ENCODE data around the gene SCYL1. TPM values are rescaled to one million over a fixed set of nuclear protein-coding genes. Genes with fewer than 3 reads are reported as not detected.

SCYL1 gene
- total RNA-seq, 1 experiment from 2014 or later: 39.1 TPM

GRCh38 chr11:65553301-65554001 lies 28.6 kb downstream of the SCYL1 start:
- no peaks in the 10 kb centered on the region for H3K9me2 ChIP-seq (replicated peaks; ENCODE audit: insufficient read depth, low read length)

GRCh38 chr11:65554057-65554818 lies 29.4 kb downstream of the SCYL1 start:
- H3K27ac ChIP-seq (ENCODE audit: low read length): no peak overlapping the region
- H3K4me3 ChIP-seq (ENCODE audit: low read length): no peak overlapping the region
- no peaks in the 10 kb centered on the region for H3K9me2 ChIP-seq (replicated peaks; ENCODE audit: insufficient read depth, low read length)
- no peak overlapping the region for H2AFZ ChIP-seq (ENCODE audit: low read length)
- H3K36me3 ChIP-seq (ENCODE audit: insufficient read depth, low read length): no peaks in the 10 kb centered on the region
- H3K4me1 ChIP-seq (ENCODE audit: low read length): peaks cover 20% of the 10 kb centered on the region
- DNase-seq: no peak
- H3K4me2 ChIP-seq (ENCODE audit: low read depth, low read length, poor library complexity, severe bottlenecking): no peak overlapping the region
- no peaks in the 10 kb centered on the region for H3K9me3 ChIP-seq (ENCODE audit: low read length)
- H3K79me2 ChIP-seq (ENCODE audit: low read length): no peaks in the 10 kb centered on the region
- H3K27me3 ChIP-seq (ENCODE audit: low read length): no peaks in the 10 kb centered on the region
- no peak overlapping the region for H3K9ac ChIP-seq (ENCODE audit: low read length)
- H4K20me1 ChIP-seq (ENCODE audit: insufficient read depth, low read depth, low read length): no peaks in the 10 kb centered on the region

More at GRCh38 chr11:65553301-65554001, 28.6 kb downstream of the SCYL1 start:
- H3K4me2 ChIP-seq (ENCODE audit: low read depth, low read length, poor library complexity, severe bottlenecking): no peak overlapping the region
- no peaks in the 10 kb centered on the region for H3K36me3 ChIP-seq (ENCODE audit: insufficient read depth, low read length)
- H3K9ac ChIP-seq (ENCODE audit: low read length): no peak overlapping the region
- H3K4me3 ChIP-seq (ENCODE audit: low read length): no peak overlapping the region
- no peaks in the 10 kb centered on the region for H4K20me1 ChIP-seq (ENCODE audit: insufficient read depth, low read depth, low read length)
- H3K9me3 ChIP-seq (ENCODE audit: low read length): no peaks in the 10 kb centered on the region
- peak; percentile 78 for DNase-seq
- no peak overlapping the region for H3K27ac ChIP-seq (ENCODE audit: low read length)
- H2AFZ ChIP-seq (ENCODE audit: low read length): no peak overlapping the region
- peaks cover 17% of the 10 kb centered on the region for H3K4me1 ChIP-seq (ENCODE audit: low read length)
- H3K27me3 ChIP-seq (ENCODE audit: low read length): no peaks in the 10 kb centered on the region
- no peaks in the 10 kb centered on the region for H3K79me2 ChIP-seq (ENCODE audit: low read length)

GRCh38 chr11:65554842-65555430 lies 30.1 kb downstream of the SCYL1 start:
- H3K9ac ChIP-seq (ENCODE audit: low read length): no peak overlapping the region
- H3K4me2 ChIP-seq (ENCODE audit: low read depth, low read length, poor library complexity, severe bottlenecking): no peak overlapping the region
- H3K4me1 ChIP-seq (ENCODE audit: low read length): peaks cover 20% of the 10 kb centered on the region
- H2AFZ ChIP-seq (ENCODE audit: low read length): no peak overlapping the region
- no peak for DNase-seq
- H3K27ac ChIP-seq (ENCODE audit: low read length): no peak overlapping the region
- H4K20me1 ChIP-seq (ENCODE audit: insufficient read depth, low read depth, low read length): no peaks in the 10 kb centered on the region
- H3K36me3 ChIP-seq (ENCODE audit: insufficient read depth, low read length): no peaks in the 10 kb centered on the region
- no peaks in the 10 kb centered on the region for H3K79me2 ChIP-seq (ENCODE audit: low read length)
- no peaks in the 10 kb centered on the region for H3K9me3 ChIP-seq (ENCODE audit: low read length)
- no peaks in the 10 kb centered on the region for H3K27me3 ChIP-seq (ENCODE audit: low read length)
- no peaks in the 10 kb centered on the region for H3K9me2 ChIP-seq (replicated peaks; ENCODE audit: insufficient read depth, low read length)
- no peak overlapping the region for H3K4me3 ChIP-seq (ENCODE audit: low read length)

GRCh38 chr11:65555693-65556231 lies 30.9 kb downstream of the SCYL1 start:
- Histone ChIP-seq H3K27ac (ENCODE audit: low read length) (no peak overlapping the region), H3K9me2 (replicated peaks; ENCODE audit: insufficient read depth, low read length) (no peaks in the 10 kb centered on the region), H3K27me3 (ENCODE audit: low read length) (no peaks in the 10 kb centered on the region), H3K9me3 (ENCODE audit: low read length) (no peaks in the 10 kb centered on the region), H3K4me1 (ENCODE audit: low read length) (peaks cover 21% of the 10 kb centered on the region), H2AFZ (ENCODE audit: low read length) (no peak overlapping the region), H4K20me1 (ENCODE audit: insufficient read depth, low read depth, low read length) (no peaks in the 10 kb centered on the region), H3K9ac (ENCODE audit: low read length) (no peak overlapping the region), H3K4me3 (ENCODE audit: low read length) (no peak overlapping the region), H3K4me2 (ENCODE audit: low read depth, low read length, poor library complexity, severe bottlenecking) (no peak overlapping the region), H3K79me2 (ENCODE audit: low read length) (no peaks in the 10 kb centered on the region), H3K36me3 (ENCODE audit: insufficient read depth, low read length) (no peaks in the 10 kb centered on the region)
- no peak for DNase-seq

DNA sequence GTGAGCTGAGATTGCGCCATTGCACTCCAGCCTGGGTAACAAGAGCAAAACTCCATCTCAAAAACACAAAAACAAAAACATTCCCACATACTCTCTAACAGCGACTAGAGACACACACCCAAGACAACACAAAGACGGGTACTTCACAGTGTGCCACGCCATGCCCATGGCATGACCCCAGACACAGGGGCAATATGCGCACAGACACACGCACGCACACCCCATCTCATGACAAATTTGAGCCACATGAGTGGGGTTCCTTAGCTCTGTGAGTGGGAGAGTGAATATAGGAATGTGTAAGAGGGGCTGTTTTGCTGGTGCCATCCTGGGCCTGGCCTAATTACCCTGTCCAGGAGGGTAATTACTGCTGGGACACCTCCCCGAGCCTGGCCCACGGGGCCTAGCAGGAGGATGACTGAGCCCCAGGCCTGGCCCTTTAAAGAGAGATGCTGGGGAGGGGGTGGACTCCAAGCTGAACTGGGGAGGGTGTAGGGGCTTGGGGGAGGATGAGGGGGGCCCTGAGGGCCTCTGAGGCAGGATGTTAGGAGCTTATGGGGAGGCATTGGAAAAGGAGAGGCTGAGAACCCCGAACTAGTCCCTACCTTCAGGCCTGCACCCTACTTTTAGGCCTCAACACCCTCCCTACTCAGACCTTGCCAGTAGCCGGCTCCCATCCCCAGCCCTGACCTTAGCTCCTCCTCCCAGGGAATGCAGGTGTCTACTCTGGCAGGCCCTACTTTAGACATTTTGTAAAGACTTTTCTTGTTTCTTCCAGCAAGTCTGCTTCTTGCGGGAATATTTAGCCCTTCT lies 31.8 kb downstream of the SCYL1 start:
- Histone ChIP-seq H3K27me3 (ENCODE audit: low read length) (no peaks in the 10 kb centered on the region), H3K9me3 (ENCODE audit: low read length) (no peaks in the 10 kb centered on the region), H3K9ac (ENCODE audit: low read length) (no peak overlapping the region), H3K4me2 (ENCODE audit: low read depth, low read length, poor library complexity, severe bottlenecking) (no peak overlapping the region), H3K9me2 (replicated peaks; ENCODE audit: insufficient read depth, low read length) (no peaks in the 10 kb centered on the region), H3K4me3 (ENCODE audit: low read length) (no peak overlapping the region), H3K36me3 (ENCODE audit: insufficient read depth, low read length) (no peaks in the 10 kb centered on the region), H4K20me1 (ENCODE audit: insufficient read depth, low read depth, low read length) (no peaks in the 10 kb centered on the region), H3K4me1 (ENCODE audit: low read length) (peaks cover 22% of the 10 kb centered on the region), H2AFZ (ENCODE audit: low read length) (no peak overlapping the region), H3K27ac (ENCODE audit: low read length) (no peak overlapping the region), H3K79me2 (ENCODE audit: low read length) (no peaks in the 10 kb centered on the region)
- DNase-seq: no peak

GRCh38 chr11:65557280-65558001 lies 32.6 kb downstream of the SCYL1 start:
- DNase-seq: no peak
- Histone ChIP-seq H3K9me2 (replicated peaks; ENCODE audit: insufficient read depth, low read length) (no peaks in the 10 kb centered on the region), H3K4me2 (ENCODE audit: low read depth, low read length, poor library complexity, severe bottlenecking) (no peak overlapping the region), H3K36me3 (ENCODE audit: insufficient read depth, low read length) (no peaks in the 10 kb centered on the region), H2AFZ (ENCODE audit: low read length) (no peak overlapping the region), H3K4me3 (ENCODE audit: low read length) (no peak overlapping the region), H3K4me1 (ENCODE audit: low read length) (peaks cover 19% of the 10 kb centered on the region), H3K27ac (ENCODE audit: low read length) (no peak overlapping the region), H3K27me3 (ENCODE audit: low read length) (no peaks in the 10 kb centered on the region), H4K20me1 (ENCODE audit: insufficient read depth, low read depth, low read length) (no peaks in the 10 kb centered on the region), H3K9me3 (ENCODE audit: low read length) (no peaks in the 10 kb centered on the region), H3K79me2 (ENCODE audit: low read length) (no peaks in the 10 kb centered on the region), H3K9ac (ENCODE audit: low read length) (no peak overlapping the region)

- H3K4me3 ChIP-seq (ENCODE audit: low read length): peak within 1 kb of the TSS; percentile 43; the same call in 1 of the 2 replicates
- H3K36me3 ChIP-seq (ENCODE audit: insufficient read depth, low read length): no peaks in the 10 kb centered on the region
- peaks cover 19% of the 10 kb centered on the region for H3K4me1 ChIP-seq (ENCODE audit: low read length)
- no peaks in the 10 kb centered on the region for H3K79me2 ChIP-seq (ENCODE audit: low read length)
- peak within 1 kb of the TSS; percentile 55 for H3K4me2 ChIP-seq (ENCODE audit: low read depth, low read length, poor library complexity, severe bottlenecking)
- no peaks in the 10 kb centered on the region for H3K9me3 ChIP-seq (ENCODE audit: low read length)
- peak within 1 kb of the TSS; percentile 47 for H3K9ac ChIP-seq (ENCODE audit: low read length)
- H3K9me2 ChIP-seq (replicated peaks; ENCODE audit: insufficient read depth, low read length): no peaks in the 10 kb centered on the region
- H3K27me3 ChIP-seq (ENCODE audit: low read length): no peaks in the 10 kb centered on the region
- H3K27ac ChIP-seq (ENCODE audit: low read length): no peak within 1 kb of the TSS
- no peaks in the 10 kb centered on the region for H4K20me1 ChIP-seq (ENCODE audit: insufficient read depth, low read depth, low read length)
- H2AFZ ChIP-seq (ENCODE audit: low read length): no peak within 1 kb of the TSS
- peak; percentile 56 for DNase-seq
Measured at GRCh38 chr11:65558002-65558929, 33.4 kb downstream of the SCYL1 start, which contains the start of gene LTBP3. Gene LTBP3, minus strand, starts transcription at chr11:65558359. Its CDS starts 400 bp downstream, at chr11:65557959.
